GM23338 (cell line): ENCODE data around the gene GMPPA. TPM values are rescaled to one million over a fixed set of nuclear protein-coding genes. Genes with fewer than 3 reads are reported as not detected.
A peak's percentile ranks its signal among the peaks of the same experiment; 100 is the strongest.

Experiments used
- ATAC-seq: fragments of 200-7000 bp; cut with Tn5 transposase; 3 replicates; pipeline ENCODE4 v1.9.1; 2020
- DNase-seq: peaks from one replicate; pipeline ENCODE4 v3.0.0-alpha.2; 2015; ENCODE audit warnings: low spot score
- H2AFZ ChIP-seq: fragments of 200-600 bp; sonication (generic); 2 replicates; pipeline ENCODE4 v1.8.0; 2016; ENCODE audit warnings: antibody characterized with exemption, mild to moderate bottlenecking, moderate library complexity
- H3F3A ChIP-seq: fragments of 200-600 bp; sonication (generic); replicated peaks from 2 replicates; pipeline ENCODE4 v1.8.0; 2017; ENCODE audit warnings: antibody characterized with exemption, mixed run types, low read depth
- H3K27ac ChIP-seq: fragments of 200-600 bp; sonication (generic); 2 replicates; pipeline ENCODE4 v1.6.1; 2016; ENCODE audit warnings: low read depth
- H3K27me3 ChIP-seq: fragments of 200-600 bp; sonication (generic); 2 replicates; pipeline ENCODE4 v1.8.0; 2016; ENCODE audit warnings: mild to moderate bottlenecking, mixed run types, moderate library complexity; ENCODE audit not compliant: insufficient read depth
- H3K36me3 ChIP-seq: fragments of 200-600 bp; sonication (generic); 2 replicates; pipeline ENCODE4 v1.8.0; 2016; ENCODE audit warnings: mild to moderate bottlenecking; ENCODE audit not compliant: insufficient read depth
- H3K4me1 ChIP-seq: fragments of 200-600 bp; sonication (generic); 2 replicates; pipeline ENCODE4 v1.8.0; 2016; ENCODE audit warnings: mild to moderate bottlenecking, moderate library complexity; ENCODE audit not compliant: insufficient read depth
- H3K4me2 ChIP-seq: fragments of 200-600 bp; sonication (generic); 2 replicates; pipeline ENCODE4 v1.7.1; 2017; ENCODE audit warnings: mixed run types
- H3K4me3 ChIP-seq: fragments of 200-600 bp; sonication (generic); 2 replicates; pipeline ENCODE4 v1.6.1; 2016; ENCODE audit warnings: mixed run types
- H3K79me2 ChIP-seq: fragments of 200-600 bp; sonication (generic); replicated peaks from 2 replicates; pipeline ENCODE4 v1.8.0; 2017; ENCODE audit warnings: mild to moderate bottlenecking; ENCODE audit not compliant: insufficient read depth
- H3K9me2 ChIP-seq: fragments of 200-600 bp; sonication (generic); 2 replicates; pipeline ENCODE4 v1.8.0; 2017; ENCODE audit not compliant: insufficient read depth
- H4K20me1 ChIP-seq: fragments of 200-600 bp; sonication (generic); replicated peaks from 2 replicates; pipeline ENCODE4 v1.8.0; 2017; ENCODE audit warnings: mild to moderate bottlenecking; ENCODE audit not compliant: insufficient read depth
- H3K27ac Mint-ChIP-seq: 2 replicates; pipeline ENCODE4 v1.8.0; 2020; ENCODE audit warnings: inconsistent platforms, mild to moderate bottlenecking, moderate library complexity, mixed read lengths
- H3K27me3 Mint-ChIP-seq: 3 replicates; pipeline ENCODE4 v1.8.0; 2022; ENCODE audit warnings: low read depth, mild to moderate bottlenecking, moderate library complexity, mixed read lengths, inconsistent platforms; ENCODE audit not compliant: insufficient read depth, poor library complexity
- H3K36me3 Mint-ChIP-seq: 3 replicates; pipeline ENCODE4 v1.8.0; 2021; ENCODE audit warnings: low read depth, mild to moderate bottlenecking, inconsistent platforms, moderate library complexity, mixed read lengths
- H3K4me1 Mint-ChIP-seq: 3 replicates; pipeline ENCODE4 v1.8.0; 2020; ENCODE audit warnings: mild to moderate bottlenecking, inconsistent platforms, mixed read lengths
- H3K4me3 Mint-ChIP-seq: 3 replicates; pipeline ENCODE4 v1.8.0; 2021; ENCODE audit warnings: moderate library complexity, mild to moderate bottlenecking, inconsistent platforms, mixed read lengths
- H3K9me3 Mint-ChIP-seq: 3 replicates; pipeline ENCODE4 v1.8.0; 2020; ENCODE audit warnings: moderate library complexity, mild to moderate bottlenecking, inconsistent platforms, mixed read lengths
- CREB1 ChIP-seq: fragments of 250-450 bp; sonication (Bioruptor Pico); IDR thresholded peaks from 2 replicates; pipeline ENCODE4 v1.5.0; 2020; ENCODE audit warnings: low read depth, mild to moderate bottlenecking, moderate library complexity
- EZH2 ChIP-seq: fragments of 200-600 bp; sonication (generic); IDR thresholded peaks from one replicate; pipeline ENCODE4 v1.8.0; 2017; ENCODE audit warnings: antibody characterized with exemption, mild to moderate bottlenecking, low read depth; ENCODE audit not compliant: unreplicated experiment
- JUNB ChIP-seq: IDR thresholded peaks from one replicate; pipeline ENCODE4 v1.6.1; 2016; ENCODE audit warnings: antibody characterized with exemption; ENCODE audit not compliant: unreplicated experiment
- POLR2AphosphoS5 ChIP-seq: IDR thresholded peaks from 2 replicates; pipeline ENCODE4 v1.6.1; 2016; ENCODE audit warnings: antibody characterized with exemption, low read depth
- STAT1 ChIP-seq: IDR thresholded peaks from one replicate; pipeline ENCODE4 v1.6.1; 2016; ENCODE audit warnings: antibody characterized with exemption; ENCODE audit not compliant: unreplicated experiment
- ZNF114 ChIP-seq: fragments of 250-450 bp; sonication (Bioruptor Pico); IDR thresholded peaks from 2 replicates; pipeline ENCODE4 v1.5.0; 2020; ENCODE audit warnings: mild to moderate bottlenecking, moderate library complexity
- ZNF331 ChIP-seq: fragments of 250-450 bp; sonication (Bioruptor Pico); IDR thresholded peaks from 2 replicates; pipeline ENCODE4 v1.5.0; 2020; ENCODE audit warnings: low read depth, mild to moderate bottlenecking, moderate library complexity
- polyA plus RNA-seq: library from polyadenylated mRNA; unstranded; fragments of >200 nt; fragmentation: Nextera tagmentation; extraction: Ambion mirVana; gene quantifications from 2 replicates; pipeline ENCODE4 v1.2.1, GENCODE V29; 2016
- total RNA-seq: library from RNA; depleted of rRNA; stranded (reverse); fragments of >200 nt; shearing (Covaris generic); gene quantifications from 2 replicates; pipeline ENCODE4 v1.2.3, GENCODE V29; 2014
- TF ChIP-seq, protein P1 (sequence below), 2 experiments: fragments of 200-600 bp in 1 of 2; sonication (generic) in 1 of 2; conservative IDR thresholded peaks; 2 replicates each; pipeline versions ENCODE4 v1.5.1 to v1.6.1; 2016 to 2017; ENCODE audit warnings: antibody characterized with exemption in 2 of 2, low read depth in 2 of 2, mild to moderate bottlenecking in 2 of 2, moderate library complexity in 1 of 2
- TF ChIP-seq, protein P2 (sequence below): IDR thresholded peaks from 2 replicates; pipeline ENCODE4 v1.6.1; 2016; ENCODE audit warnings: antibody characterized with exemption
- TF ChIP-seq, protein P3 (sequence below): IDR thresholded peaks from one replicate; pipeline ENCODE4 v1.6.1; 2018; ENCODE audit warnings: antibody characterized with exemption; ENCODE audit not compliant: unreplicated experiment

The GMPPA gene
- total and polyA plus RNA-seq, 2 experiments from 2014 or later = 27.0 to 33.8 TPM

DNA sequence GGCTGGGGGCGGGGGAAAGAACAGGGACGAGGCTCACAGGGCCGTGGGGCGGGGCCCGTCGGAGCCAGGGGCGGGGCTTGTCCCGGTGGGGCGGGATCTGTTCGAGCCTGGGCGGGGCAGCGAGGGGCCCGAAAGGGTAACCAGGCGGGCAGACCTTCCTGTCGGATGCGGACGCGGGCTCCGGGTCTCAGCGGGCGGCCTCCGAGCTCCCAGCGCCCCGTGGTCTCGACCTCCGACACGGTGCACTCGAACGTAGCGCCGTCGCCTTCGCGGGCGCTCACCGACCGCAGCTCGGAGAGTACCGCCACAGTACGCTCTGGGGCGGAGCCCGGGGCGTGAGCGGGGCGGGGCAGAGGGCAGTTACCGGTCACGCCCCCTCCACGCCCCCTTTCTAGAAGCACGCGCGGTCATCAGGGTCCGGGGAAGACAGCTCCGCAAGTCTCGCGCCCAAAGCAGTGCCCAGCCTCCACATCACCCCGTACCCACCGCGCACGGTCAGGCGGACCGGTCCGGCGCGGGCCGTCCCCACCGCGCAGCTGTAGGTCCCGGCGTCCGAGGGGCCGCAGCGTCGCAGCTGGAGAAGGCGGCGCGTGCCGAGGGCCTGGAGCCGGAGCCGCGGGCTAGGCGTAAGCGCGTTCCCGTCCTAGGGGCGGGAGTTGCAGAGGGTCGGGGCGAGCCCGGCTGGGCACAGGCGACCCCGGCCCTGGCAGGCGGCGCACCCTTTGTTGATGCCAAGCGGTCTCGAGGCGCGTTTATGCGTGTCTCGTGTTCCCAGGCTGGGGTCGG is 53.9 kb downstream of the GMPPA start:
- peak overlapping the region; percentile 86; the same call in 1 of the 2 replicates for H2AFZ ChIP-seq
- peak overlapping the region; percentile 98 for H3K4me3 ChIP-seq
- Mint-ChIP-seq H3K9me3 (no peaks in the 10 kb centered on the region; the same call in 2 of the 3 replicates), H3K36me3 (peaks cover 18% of the 10 kb centered on the region; the same call in 2 of the 3 replicates), H3K27ac (peak overlapping the region; percentile 86; the same call in 1 of the 2 replicates), H3K4me1 (peaks cover 13% of the 10 kb centered on the region), H3K27me3 (peaks cover 34% of the 10 kb centered on the region), H3K4me3 (peak overlapping the region; percentile 90)
- peaks cover 4% of the 10 kb centered on the region; the same call in 1 of the 2 replicates for H3F3A ChIP-seq
- TF ChIP-seq JUNB = no peak
- TF ChIP-seq, protein P1, sequence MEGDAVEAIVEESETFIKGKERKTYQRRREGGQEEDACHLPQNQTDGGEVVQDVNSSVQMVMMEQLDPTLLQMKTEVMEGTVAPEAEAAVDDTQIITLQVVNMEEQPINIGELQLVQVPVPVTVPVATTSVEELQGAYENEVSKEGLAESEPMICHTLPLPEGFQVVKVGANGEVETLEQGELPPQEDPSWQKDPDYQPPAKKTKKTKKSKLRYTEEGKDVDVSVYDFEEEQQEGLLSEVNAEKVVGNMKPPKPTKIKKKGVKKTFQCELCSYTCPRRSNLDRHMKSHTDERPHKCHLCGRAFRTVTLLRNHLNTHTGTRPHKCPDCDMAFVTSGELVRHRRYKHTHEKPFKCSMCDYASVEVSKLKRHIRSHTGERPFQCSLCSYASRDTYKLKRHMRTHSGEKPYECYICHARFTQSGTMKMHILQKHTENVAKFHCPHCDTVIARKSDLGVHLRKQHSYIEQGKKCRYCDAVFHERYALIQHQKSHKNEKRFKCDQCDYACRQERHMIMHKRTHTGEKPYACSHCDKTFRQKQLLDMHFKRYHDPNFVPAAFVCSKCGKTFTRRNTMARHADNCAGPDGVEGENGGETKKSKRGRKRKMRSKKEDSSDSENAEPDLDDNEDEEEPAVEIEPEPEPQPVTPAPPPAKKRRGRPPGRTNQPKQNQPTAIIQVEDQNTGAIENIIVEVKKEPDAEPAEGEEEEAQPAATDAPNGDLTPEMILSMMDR (conservative IDR thresholded peaks at IDR 0.05; ENCODE audit: low read depth in 2 of 2) = no peak
- TF ChIP-seq, protein P2, sequence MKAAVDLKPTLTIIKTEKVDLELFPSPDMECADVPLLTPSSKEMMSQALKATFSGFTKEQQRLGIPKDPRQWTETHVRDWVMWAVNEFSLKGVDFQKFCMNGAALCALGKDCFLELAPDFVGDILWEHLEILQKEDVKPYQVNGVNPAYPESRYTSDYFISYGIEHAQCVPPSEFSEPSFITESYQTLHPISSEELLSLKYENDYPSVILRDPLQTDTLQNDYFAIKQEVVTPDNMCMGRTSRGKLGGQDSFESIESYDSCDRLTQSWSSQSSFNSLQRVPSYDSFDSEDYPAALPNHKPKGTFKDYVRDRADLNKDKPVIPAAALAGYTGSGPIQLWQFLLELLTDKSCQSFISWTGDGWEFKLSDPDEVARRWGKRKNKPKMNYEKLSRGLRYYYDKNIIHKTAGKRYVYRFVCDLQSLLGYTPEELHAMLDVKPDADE = no peak
- TF ChIP-seq CREB1 = 0 out of 2 replicates have a peak, but pooled peaks have one; percentile 27
- TF ChIP-seq POLR2AphosphoS5 = 0 out of 2 replicates have a peak, but pooled peaks have one; percentile 22
- no peak for TF ChIP-seq ZNF331 (CRISPR knock-in tag)
- no peak for TF ChIP-seq ZNF114 (CRISPR knock-in tag)
- TF ChIP-seq STAT1 = peak; percentile 95
- TF ChIP-seq EZH2 = no peak
- TF ChIP-seq, protein P3, sequence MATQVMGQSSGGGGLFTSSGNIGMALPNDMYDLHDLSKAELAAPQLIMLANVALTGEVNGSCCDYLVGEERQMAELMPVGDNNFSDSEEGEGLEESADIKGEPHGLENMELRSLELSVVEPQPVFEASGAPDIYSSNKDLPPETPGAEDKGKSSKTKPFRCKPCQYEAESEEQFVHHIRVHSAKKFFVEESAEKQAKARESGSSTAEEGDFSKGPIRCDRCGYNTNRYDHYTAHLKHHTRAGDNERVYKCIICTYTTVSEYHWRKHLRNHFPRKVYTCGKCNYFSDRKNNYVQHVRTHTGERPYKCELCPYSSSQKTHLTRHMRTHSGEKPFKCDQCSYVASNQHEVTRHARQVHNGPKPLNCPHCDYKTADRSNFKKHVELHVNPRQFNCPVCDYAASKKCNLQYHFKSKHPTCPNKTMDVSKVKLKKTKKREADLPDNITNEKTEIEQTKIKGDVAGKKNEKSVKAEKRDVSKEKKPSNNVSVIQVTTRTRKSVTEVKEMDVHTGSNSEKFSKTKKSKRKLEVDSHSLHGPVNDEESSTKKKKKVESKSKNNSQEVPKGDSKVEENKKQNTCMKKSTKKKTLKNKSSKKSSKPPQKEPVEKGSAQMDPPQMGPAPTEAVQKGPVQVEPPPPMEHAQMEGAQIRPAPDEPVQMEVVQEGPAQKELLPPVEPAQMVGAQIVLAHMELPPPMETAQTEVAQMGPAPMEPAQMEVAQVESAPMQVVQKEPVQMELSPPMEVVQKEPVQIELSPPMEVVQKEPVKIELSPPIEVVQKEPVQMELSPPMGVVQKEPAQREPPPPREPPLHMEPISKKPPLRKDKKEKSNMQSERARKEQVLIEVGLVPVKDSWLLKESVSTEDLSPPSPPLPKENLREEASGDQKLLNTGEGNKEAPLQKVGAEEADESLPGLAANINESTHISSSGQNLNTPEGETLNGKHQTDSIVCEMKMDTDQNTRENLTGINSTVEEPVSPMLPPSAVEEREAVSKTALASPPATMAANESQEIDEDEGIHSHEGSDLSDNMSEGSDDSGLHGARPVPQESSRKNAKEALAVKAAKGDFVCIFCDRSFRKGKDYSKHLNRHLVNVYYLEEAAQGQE = no peak
- H3K79me2 ChIP-seq = no peaks in the 10 kb centered on the region
- ATAC-seq (peak; percentile 82), DNase-seq (peak; percentile 96)
- no peaks in the 10 kb centered on the region for H4K20me1 ChIP-seq
- H3K36me3 ChIP-seq = no peaks in the 10 kb centered on the region; the same call in 1 of the 2 replicates
- peaks cover 17% of the 10 kb centered on the region for H3K27me3 ChIP-seq
- peak overlapping the region; percentile 88; the same call in 1 of the 2 replicates for H3K27ac ChIP-seq
- no peaks in the 10 kb centered on the region for H3K9me2 ChIP-seq
- H3K4me2 ChIP-seq = peak overlapping the region; percentile 99
- peaks cover 10% of the 10 kb centered on the region for H3K4me1 ChIP-seq
